Measurements from ENCODE around the gene ARHGAP24.
"Not testable (repeated sequence)": the region's sequence is repeated elsewhere in the genome, so short reads cannot be mapped to it uniquely, and the experiment has no call there.

The ARHGAP24 gene

DNA sequence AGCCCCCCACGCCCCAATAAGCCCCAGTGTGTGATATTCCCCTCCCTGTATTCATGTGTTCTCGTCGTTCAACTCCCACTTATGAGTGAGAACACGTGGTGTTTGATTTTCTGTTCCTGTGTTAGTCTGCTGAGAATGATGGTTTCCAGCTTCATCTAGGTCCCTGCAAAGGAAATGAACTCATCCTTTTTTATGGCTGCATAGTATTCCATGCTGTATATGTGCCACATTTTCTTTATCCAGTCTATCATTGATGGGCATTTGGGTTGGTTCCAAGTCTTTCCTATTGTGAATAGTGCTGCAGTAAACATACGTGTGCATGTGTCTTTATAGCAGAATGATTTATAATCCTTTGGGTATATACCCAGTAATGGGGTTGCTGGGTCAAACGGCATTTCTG lies 440.6 kb downstream of the ARHGAP24 start:
- DNase-seq (ENCODE audit: low read depth): not testable (repeated sequence)

DNA sequence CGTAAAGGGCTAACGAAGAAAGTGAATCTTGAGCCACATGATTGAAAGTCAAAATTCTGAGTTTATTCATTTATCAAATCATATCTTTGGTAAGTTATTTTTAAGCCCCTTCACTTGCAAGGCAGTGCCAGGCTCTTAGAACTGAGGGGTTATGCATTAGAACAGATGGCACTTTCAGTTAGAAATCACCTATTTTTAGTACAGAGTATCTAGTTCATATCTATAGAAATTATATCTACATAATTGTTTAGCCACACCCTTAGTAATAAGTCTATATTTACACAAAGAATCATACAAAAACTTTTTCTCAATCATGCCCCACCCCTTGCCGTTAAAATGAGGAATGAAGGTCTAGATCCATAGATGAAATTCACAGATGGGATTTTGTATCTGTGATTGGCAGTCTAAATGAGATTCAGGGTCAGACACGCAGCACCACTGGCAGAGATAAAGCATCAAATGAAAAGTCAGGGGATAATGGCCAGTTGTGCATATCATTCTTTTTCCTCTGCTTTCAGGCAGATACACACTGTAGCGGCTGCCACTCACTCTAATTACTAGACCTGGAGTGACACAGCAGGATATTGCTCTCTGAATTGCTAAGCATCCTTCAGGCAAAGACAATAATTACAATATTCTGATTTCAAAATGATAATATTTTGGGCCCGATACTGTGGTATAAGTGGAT lies 444.4 kb downstream of the ARHGAP24 start:
- no peak for DNase-seq (ENCODE audit: low read depth)

DNA sequence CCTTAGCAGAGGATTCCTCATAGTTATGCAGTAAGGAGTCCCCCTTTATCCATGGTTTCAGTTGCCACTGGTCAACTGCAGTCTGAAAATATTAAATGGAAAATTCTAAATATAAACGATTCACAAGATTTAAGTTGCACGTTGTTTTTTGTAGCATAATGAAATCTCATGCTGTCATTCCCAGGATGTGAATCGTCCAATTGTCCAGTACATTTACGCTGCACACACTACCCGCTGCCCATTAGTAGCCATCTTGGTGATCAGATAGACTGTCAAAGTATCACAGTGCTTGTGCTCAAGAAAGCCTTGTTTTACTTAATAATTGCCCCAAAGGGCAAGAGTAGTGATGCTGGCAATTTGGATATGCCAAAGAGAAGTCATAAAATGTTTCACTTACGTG lies 450.1 kb downstream of the ARHGAP24 start:
- DNase-seq (ENCODE audit: low read depth): no peak

DNA sequence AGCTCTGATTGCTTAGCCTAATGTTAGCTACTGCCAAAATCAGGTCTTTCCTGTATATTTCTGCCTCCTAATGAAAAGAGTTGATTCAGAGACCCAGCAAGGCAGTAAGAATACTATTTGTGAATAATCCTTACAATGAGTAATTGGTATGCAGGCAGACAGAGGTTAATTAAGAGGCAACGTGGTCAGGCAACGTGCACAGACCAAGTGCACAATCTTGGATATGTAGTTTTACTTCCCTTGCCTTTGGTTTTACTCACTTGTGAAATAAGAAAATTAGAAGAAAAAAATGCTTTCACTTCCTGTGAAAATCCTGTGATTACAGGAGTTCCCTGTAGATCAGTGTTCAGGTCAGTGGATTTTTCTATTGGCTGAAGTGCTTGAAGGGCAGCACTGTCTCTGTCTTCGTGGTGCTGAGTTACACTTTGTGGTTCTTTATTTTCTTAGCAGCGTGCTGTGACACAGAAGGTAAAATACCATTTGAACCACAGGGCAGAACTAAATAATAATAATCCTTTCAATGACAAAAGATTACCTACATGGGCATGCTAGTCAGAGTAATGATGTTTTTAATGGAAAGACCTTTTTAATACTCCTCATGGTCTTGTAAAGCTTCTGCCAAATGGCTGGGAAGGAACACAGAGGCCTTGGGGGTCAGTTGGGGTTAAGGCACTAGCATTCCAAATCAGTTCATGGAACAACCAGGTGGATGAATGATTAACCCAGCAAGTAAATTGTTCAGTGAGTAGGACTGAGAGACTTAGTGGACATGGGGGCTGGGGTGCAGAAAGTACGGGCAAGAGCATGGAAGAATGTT lies 454.0 kb downstream of the ARHGAP24 start:
- DNase-seq (ENCODE audit: low read depth): no peak

DNA sequence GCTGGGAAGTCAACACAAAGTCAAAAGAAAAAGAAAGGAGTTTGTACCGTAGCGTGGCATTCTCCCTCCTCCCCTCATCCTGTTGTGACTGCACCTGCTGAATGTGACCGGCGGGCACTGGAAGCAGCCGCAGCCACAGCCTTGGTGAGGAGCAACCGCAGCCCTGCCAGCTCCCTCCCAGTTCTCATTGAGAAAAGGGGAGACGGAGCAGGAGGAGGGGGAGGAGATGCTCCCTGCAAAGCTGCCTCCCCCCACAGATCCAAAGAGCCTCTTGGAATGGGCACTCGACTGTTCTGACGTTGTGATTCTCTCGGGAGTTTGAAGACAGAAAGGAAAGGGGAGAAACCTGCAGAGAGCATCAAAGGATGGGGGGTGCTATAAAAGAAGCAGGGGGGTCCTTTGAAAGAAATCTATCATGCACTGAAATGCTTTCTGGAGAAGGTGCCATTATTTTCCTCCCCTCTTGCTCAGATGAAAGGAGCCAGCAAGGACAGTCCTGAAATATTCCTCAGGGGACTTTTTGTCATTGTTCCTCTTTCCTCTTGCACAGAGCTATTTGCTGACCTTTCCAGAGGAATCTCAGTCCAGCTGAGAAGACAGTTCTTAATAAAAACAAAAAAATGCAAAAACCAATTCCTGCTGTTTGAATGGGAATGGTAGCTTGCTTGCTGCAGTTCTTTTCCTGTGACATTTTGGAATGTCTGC lies 455.2 kb downstream of the ARHGAP24 start:
- DNase-seq (ENCODE audit: low read depth): no peak

DNA sequence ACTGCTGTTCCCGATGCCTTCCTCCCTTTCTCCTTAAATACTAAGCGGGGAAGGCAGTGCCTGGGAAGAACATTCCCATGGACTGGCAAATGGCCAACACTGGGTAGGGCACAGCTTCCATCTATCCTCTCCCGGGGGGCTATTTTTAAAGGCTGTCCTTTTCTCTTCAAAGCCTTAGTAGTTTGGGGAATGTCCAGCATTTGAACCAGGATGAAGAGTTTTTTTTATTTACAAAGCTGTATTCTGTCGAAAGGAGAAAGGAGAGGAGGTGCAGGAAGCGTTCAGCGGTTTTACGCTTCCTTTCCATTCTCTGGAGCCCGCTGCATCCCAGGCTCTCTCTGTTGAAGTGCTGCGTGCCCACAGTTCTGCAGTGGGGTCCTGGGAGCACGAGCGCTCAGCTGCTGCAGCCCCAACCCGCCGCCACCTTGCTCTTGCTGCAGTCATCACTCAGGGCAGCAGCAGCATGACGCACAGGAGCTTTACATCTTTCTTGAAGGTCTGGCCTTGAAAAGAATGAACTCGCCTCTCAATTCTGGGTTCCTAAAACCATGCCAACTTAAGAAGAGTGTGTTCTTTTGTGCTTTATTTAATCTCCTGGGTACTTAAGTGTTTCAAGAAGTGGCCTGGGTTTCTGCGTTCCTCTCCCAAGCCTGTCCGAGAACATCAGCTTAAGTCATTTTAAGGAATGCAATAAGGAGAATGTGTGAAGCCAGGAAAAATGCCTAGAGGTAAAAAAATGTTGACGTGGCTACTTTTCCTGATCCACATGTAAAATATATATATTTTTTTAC lies 457.7 kb downstream of the ARHGAP24 start:
- DNase-seq (ENCODE audit: low read depth): no peak

DNA sequence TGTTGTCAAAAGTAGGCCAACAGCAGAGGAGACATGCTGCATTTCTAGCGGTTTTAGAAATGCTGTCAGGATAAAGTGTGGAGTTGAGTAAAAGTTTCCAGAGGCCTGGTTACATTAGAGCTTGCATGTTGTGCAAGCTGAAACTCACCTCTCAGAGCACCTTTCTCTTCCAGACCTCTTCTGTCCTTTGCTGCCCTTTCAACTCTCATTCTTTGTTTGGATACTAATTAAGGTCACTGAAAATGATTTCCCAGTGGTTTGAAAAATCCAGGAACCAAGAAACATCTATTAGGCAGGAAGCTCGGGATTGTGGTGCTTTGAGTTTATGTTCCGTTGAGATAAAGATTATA lies 458.3 kb downstream of the ARHGAP24 start:
- no peak for DNase-seq (ENCODE audit: low read depth)

DNA sequence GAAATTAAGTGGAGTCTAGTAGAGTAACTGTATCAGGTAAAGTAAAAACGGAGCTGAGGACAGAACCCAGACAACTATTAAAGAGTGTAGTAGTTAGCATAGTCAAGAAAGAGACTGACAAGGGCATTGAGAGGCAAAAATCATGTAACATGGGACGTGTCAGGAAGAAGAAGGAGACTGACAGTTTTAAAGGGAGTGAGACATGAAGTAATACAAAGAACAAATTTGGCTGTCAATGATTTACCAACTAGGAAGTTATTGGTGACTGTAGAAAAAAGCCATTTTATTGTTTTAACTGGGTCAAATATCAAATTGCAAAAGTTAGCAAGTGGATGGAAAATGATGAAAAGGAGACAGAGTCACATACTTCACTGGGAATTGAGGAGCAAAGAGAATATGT lies 462.6 kb downstream of the ARHGAP24 start:
- no peak for DNase-seq (ENCODE audit: low read depth)

DNA sequence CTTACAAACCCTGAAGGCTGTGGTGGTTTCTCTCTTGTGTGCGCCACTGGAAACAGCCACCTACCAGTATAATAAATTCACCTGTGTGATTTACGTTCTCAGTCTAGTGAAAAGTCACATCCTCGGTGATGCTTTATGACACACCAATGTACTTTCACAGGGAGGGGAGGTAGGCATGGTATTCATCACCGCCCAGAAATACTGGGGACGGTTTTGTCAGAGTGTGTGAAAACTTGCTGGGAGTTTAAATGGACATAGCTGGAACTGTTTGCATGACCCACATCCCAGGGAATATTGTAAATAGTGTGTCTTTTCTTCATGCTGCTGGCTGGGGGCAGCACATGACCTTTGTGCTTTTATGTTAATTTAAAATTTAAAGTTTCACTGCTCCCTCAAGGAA lies 463.1 kb downstream of the ARHGAP24 start:
- DNase-seq (ENCODE audit: low read depth): no peak

DNA sequence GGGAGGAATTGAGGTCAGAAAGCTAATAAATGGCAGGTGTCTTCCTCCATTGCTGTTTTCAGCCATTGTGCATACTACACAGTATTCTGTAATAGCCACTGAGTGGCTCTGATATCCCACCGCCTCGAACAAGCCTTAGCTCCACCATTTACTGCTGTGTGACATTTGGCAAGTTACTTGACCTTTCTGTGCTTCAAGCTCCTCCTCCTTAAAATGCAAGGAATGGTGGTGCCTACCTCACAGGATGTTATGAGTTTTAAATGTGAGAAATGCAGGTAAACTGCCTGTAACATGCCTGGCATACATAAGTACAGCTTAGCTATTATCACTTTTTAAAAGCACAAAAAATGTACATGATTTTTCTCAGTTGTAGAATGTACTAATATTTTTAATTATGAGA lies 464.0 kb downstream of the ARHGAP24 start:
- DNase-seq (ENCODE audit: low read depth): no peak

DNA sequence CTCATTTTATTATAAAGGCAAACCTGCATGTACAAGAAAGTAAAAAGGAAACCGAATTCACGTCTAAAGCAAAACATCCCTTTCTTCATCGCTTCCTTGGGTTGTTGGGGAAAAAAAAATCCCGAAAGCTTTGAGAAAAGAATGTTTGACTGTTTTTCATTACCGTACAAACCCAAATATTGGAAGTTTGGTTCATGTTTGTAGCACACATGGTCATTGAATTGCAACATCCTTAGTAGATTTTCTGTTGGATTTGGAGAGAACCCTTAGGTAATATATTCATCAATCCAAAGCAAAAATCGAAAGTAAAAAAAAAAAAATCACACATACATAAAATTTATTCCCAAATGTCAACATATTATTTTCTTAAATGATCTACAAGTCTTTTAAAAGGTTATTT lies 464.6 kb downstream of the ARHGAP24 start:
- DNase-seq (ENCODE audit: low read depth): no peak

DNA sequence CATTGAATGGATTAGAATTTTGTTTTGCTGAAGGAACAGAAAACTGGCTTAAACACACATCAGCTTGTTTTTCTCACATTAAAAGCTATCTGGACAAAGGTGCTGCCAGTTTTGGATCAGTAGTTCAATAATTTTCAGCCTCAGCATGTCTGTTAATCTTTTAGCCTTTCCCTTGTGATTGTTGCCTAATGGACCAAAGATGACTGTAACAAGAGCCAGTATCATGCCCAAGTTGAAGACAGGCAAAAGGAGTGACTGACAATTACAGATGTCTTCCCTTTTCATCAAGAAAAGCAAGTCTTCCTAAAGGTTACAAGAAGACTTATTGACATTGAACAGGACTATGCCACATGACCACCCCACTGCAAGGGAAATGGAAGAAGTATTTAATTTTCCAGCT lies 465.2 kb downstream of the ARHGAP24 start:
- DNase-seq (ENCODE audit: low read depth): no peak

DNA sequence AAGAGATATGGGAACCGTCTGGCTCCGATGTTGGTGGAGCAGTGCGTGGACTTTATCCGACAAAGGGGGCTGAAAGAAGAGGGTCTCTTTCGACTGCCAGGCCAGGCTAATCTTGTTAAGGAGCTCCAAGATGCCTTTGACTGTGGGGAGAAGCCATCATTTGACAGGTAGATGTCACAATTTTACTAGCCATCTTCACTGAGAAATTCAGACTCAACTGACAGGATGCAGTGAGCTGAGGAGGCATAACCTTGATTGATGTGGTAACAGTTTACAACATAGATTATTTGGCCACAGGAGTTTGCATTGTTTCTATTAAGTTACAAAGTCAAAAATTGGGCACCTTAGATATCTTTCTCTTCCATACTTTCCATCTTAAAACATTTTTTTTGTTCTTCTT lies 467.2 kb downstream of the ARHGAP24 start:
- DNase-seq (ENCODE audit: low read depth): no peak

DNA sequence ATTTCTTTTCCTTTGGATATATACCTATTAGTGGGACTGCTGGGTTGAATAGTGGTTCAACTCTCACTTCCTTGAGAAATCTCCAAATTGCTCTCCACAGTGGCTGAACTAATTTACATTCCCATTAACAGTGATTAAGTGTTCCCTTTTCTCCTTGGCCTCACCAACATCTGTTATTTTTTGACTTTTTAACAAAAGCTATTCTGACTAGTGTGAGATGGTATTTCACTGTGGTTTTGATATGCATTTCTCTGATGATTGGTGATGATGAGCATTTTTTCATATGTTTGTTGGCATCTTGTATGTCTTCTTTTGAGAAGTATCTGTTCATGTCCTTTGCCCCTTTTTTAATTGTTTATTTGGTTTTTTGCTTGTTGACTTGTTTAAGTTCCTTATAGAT lies 471.9 kb downstream of the ARHGAP24 start:
- no peak for DNase-seq (ENCODE audit: low read depth)

DNA sequence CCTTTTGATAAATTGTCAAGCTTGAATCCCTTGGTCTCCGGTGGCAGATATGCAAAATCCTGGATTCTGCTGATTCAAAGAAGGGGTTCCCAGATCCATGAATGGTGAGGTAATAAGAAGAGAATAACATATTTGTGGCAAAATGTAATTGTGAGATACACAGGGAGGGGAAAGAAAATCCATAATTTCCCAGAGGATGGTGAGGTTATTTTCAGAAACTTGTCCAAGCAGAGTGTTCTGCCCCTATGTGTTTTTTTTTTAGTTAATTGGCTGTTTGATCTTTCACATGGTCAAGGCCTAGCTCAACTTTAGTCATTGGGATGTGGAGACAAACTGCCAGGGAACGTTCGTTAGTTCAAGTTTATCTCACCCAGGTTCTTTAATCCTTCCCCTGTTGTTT lies 476.1 kb downstream of the ARHGAP24 start:
- no peak for DNase-seq (ENCODE audit: low read depth)

DNA sequence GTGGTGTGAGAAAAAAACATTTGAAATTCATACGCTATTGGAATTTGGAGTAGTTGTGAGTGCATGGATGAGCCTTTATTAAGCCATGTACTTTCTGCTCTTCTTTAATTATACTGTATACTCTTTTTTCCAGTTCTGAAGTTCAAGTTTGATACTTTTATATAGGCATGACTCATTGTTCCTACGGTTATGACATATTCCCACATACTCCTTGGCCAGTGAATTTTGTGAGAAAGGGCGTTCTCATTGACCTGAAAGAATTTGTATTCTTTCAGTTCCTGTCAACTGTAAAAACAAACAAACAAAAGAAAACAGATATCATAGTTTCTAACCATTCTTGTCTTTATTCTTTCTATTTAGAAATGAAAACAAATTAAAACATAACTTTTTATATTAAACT lies 477.6 kb downstream of the ARHGAP24 start:
- no peak for DNase-seq (ENCODE audit: low read depth)

DNA sequence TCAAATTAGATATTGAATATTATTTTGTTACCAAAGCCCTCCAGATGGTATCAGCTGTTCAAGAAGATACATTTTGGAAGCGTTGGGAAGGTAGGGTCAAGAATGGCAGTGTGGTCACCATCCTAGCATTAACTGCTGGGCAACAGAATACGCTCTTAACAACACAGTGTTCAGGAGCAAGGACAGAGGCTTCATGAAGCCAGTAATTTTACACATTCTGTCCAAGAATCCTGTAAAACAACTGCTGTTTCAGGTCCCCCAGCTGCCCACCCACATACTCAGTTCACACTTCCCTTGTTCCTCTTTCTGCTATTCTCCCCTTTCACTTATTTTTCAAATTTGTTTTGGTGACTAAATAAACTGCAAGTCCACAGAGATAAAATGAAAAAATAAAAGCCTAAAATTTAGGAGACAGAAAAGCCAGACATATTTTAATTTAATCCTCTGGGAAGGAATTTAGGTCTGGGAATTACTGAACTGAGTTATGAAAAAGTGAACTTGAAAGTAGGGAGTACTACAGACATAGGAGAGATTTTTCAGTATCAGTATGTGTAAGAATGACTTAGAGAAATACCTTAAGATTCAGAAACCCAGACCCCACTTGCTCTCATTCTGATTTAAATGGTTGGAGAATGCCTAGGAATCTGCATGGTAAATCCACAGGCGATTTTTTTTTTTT lies 478.2 kb downstream of the ARHGAP24 start:
- DNase-seq (ENCODE audit: low read depth): no peak

DNA sequence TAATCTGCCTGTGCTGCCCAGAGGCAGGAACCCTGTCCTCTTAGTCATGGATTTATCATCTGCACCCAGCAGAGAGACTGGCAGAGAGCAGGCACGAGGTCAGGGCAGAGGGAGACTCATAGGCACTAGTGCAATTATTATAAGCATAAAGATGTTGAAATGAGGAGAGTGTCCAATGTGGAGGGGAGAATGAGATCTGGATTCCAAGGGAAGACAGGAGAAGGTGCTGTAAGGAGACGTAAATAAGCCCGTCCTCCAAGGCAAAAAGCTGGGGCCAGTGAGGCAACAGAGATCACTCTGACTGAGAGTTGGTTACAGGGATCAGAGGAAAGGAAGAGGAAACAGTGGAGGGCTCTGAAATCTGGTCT lies 478.7 kb downstream of the ARHGAP24 start:
- DNase-seq (ENCODE audit: low read depth): no peak

DNA sequence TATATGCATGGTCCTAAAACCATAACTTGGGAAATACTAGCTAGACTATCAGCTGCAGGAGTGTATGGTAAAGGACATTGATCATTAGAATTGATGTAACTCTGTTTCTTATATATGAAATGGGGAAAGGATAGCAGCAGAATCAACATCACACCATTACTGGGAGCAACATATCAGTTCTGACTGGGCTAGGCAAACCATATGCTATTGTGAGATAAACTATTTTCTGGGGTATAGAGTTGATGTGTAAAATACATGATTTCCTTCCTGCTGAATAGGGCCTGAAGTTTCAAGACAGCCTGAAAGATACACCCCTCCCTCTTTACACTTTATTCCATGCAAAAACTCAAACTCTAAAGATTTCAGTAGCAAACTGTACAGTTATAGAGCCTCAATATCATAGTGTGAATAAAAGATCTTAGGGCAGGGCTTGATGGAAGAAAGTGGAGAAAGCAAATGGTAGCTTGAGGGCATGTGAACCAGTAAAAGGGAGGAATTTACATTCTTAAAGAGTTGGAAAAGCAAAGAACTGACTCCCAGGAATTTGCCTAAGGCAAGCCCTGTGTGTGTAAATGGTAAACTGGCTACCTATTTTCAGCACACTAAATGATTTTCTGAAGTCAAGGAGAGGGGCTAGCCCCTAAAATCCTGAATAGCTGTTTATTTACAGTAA lies 480.8 kb downstream of the ARHGAP24 start:
- DNase-seq (ENCODE audit: low read depth): peak; percentile 35

DNA sequence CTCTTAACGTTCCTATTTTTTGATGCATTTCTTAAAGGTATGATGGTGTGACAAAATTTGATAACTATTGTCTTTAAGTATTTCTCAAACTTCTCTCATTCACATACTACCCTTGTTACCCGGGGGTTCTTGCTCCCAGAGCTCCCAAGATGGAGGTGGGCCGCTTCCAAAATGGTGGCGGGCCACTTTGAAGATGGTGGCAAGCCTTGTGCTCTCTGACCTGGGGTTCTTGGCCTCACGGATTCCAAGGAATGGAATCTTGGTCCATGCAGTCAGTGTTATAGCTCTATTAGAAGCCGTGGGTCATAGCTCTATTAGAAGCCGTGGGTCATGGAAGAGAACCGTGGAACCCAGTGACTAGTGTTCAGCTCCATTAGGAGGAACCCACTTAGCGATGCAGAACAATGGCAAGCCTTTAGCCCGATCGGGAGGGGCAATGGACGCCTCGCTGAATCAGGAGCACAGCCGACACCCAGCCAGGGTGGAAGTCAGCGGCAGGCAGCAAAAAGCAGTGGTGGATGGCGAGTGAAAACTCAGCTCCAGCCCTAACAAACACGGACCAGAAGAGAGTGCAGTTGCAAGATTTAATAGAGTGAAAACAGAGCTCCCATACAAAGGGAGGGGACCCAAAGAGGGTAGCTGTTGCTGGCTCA lies 481.5 kb downstream of the ARHGAP24 start:
- DNase-seq (ENCODE audit: low read depth): no peak

DNA sequence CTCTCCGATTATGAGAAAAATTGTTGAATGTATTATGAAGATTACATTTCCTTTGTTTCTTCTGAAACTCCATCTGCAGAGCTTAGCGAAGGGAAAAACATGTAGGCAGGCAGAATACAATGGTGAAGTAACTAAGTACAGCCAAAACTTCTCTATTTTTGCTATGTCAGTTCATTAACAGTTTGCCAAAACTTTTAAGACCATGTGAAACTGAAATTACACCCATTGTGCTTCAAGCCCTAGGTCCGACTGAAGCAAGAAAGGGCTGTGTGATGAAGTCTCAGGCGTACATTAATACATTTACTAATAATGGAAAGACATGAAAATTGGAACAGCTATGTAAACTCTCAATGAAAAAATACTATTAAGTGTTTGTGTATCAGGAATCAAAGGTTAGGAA lies 486.9 kb downstream of the ARHGAP24 start:
- no peak for DNase-seq (ENCODE audit: low read depth)
